SW 1271 (cell line): ENCODE measurements around the gene CPPED1.
"Not testable (repeated sequence)": the region's sequence is repeated elsewhere in the genome, so short reads cannot be mapped to it uniquely, and the experiment has no call there.

Experiments used
- DNase-seq, 2 experiments: peaks; one replicate each; lab custom pipeline; 2025; lab: John Stamatoyannopoulos, UW

The CPPED1 gene

DNA sequence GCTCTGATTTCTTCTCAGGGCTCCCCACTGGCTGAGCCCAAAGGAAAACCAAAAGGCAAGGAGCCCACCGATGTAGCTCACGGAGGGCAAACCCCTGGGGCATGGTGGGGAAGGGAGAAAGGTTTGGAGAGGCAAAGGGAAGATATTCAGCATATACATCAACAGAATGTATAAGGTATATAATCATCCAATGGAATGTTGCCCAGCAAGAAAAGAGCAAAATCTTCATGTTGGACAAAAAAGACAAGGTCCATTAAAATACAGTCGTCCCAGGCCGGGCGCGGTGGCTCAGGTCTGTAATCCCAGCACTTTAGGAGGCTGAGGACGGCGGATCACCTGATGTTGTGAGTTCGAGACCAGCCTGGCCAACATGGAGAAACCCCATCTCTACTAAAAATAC, 1.6 kb downstream of the CPPED1 start:
- DNase-seq: no peak

DNA sequence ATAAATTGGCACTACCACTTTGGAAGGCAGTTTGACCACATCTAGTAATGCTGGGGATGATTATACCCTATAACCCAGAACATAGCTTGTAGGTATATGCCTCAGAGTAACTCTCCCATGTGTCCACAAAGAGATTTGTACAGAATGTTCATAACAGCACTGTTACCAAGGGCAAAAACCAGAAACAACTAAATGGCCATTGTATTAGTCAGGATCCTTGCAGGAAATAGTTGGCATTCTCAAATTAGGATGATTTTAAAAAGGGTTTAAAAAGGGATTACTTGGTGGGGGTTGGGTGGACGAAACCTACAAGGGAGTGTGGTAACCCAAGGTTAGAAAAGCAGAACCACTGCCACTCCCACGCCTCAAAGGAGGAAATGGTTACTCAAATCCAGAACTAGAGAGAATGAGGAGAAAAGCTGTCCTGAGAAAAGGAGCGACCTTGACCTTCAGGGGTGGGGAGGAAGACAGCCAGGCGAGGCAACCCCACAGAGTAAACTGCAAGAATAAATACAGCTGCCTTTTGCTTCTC, 2.1 kb downstream of the CPPED1 start:
- DNase-seq: peak in 1 of 2 experiments; percentile 43

GRCh38 chr16:12800817-12801216, 2.9 kb downstream of the CPPED1 start:
- no peak for DNase-seq

DNA sequence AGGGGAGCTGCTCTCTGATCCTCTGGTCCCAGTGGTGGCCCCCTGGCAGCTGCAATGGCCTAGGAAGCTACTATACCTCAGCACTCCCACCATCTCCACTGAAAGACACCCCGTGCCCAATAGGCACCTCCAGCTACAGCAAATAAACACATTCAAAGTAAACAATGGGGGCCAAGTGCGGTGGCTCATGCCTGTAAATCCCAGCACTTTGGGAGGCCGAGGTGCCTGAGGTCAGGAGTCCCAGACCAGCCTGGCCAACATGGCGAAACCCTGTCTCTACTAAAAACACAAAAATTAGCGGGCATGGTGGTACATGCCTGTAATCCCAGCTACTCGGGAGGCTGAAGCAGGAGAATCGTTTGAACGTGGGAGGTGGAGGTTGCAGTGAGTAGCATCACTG, 3.7 kb downstream of the CPPED1 start:
- DNase-seq: not testable (repeated sequence)

- no peak for DNase-seq
Measured at GRCh38 chr16:12798846-12799245, 4.8 kb downstream of the CPPED1 start.

DNA sequence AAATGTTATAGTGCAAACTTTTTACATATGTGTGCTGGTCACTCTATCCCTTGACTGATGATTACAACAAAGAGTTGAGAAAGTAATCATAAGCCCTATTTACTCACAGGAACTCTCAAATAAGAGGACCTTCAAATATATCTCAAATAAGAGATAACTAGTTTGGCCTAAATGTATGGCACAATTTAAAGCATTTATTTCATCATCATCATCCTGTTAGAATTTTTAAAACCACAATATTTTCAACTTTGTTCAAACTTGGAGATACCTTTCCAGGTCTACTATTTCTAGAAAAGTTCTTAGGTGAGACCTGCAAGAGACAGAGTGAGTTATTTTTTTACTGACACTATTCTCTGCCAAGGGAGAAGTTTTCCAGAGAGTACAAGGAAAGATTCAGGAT, 5.5 kb downstream of the CPPED1 start:
- DNase-seq: no peak

GRCh38 chr16:12796498-12796897, 7.2 kb downstream of the CPPED1 start:
- DNase-seq: peak in 1 of 2 experiments; percentile 8

GRCh38 chr16:12794486-12795387, 8.9 kb downstream of the CPPED1 start:
- no peak for DNase-seq

GRCh38 chr16:12793865-12794240, 9.8 kb downstream of the CPPED1 start:
- no peak for DNase-seq

GRCh38 chr16:12793120-12793864, 10.4 kb downstream of the CPPED1 start:
- DNase-seq: no peak

DNA sequence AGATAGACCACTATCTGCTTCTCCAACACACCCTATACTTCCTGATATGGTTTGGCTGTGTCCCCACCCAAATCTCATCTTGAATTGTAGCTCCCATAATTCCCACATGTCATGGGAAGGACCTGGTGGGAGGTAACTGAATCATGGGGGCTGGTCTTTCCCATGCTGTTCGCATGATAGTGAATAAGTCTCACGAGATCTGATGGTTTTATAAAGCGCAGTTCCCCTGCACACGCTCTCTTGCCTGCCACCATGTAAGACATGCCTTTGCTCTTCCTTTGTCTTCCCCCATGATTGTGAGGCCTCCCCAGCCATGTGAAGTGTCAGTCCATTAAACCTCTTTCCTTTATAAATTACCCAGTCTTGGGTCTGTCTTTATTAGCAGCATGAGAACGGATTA, 11.2 kb downstream of the CPPED1 start:
- not testable (repeated sequence) for DNase-seq

DNA sequence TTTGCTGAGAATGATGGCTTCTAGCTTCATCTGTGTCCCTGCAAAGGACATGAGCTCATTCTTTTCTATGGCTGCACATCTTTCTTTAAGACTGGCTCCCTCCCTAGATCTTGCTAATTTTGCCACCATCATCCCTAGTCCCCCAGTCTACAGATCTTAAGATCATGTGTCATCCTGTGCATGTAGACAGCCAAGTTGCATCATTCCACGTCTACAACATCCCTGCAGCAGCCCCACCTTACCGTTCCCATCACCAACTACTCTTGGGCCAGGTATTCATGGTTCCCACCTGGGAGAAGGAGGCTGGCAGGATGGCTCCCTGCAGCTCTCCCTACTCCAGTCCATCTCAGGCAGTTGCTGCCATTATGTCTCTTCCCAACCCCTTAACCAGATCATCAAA, 12.3 kb downstream of the CPPED1 start:
- DNase-seq: no peak

GRCh38 chr16:12788758-12789157, 14.9 kb downstream of the CPPED1 start:
- no peak for DNase-seq

- no peak for DNase-seq
Measured at GRCh38 chr16:12786081-12786480, 17.6 kb downstream of the CPPED1 start.

GRCh38 chr16:12784076-12784475, 19.6 kb downstream of the CPPED1 start:
- no peak for DNase-seq

GRCh38 chr16:12781777-12782176, 21.9 kb downstream of the CPPED1 start:
- DNase-seq: no peak

DNA sequence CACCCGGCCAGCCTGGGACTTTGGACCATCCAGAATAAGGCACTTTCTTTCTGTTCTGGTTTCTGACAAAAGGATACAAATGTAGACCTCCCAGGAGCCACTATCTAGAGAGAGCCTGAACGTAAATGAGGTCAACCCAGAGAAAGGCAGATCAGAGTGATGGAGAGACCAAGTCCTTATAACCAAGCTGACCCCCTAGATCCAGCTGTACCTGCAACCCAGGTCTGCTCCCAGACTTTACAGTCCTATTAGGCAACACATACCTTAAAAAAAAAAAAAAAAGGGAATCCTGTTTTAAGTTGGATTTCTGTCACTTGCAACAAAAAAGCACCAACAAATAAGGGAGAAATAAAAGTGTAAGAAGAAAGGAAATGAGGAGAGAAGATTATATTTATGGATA, 23.2 kb downstream of the CPPED1 start:
- no peak for DNase-seq

DNA sequence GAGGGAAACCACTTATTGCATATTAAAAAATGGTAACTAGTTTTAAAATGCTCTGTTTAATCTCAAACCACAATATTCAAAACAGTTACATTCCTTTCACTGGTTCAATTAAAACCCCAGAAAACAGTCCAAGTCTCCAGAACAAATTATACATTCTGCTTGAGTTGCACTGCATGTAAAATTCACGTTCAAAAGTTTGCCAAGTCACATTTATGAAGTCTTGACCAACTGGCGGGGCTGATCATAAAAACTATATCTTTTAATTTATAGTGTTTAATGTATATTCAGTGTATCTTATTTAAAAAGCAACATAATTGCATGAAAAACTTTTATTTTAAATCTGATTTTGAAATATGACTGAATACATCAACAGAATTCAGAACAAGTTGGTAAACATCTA, 25.0 kb downstream of the CPPED1 start:
- DNase-seq: no peak

DNA sequence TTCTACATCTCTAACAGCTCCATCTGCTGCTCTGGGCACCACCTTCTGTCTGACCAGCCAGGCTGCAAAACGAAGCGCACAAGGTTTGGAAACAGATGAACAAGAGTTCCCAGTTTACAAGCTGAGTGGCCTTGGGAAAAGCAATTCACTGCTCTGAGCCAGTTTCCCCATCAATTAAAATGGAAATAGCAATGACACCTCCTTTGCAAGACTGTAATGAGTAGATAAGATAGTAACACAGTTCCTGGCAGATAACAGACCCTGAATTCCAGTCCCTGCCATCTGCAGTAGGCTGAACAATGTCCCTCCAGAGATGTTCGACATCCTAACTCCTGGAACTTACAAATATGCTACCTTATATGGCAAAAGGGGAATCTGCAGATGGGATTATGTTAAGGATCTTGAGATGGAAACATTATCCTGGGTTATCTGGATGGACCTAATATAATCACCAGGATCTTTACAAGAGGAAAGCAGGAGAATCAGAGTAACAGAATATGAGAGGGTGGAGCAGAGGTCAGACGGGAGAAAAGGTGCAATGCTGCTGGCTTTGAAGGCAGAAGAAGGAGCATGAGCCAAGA, 27.9 kb downstream of the CPPED1 start:
- no peak for DNase-seq

DNA sequence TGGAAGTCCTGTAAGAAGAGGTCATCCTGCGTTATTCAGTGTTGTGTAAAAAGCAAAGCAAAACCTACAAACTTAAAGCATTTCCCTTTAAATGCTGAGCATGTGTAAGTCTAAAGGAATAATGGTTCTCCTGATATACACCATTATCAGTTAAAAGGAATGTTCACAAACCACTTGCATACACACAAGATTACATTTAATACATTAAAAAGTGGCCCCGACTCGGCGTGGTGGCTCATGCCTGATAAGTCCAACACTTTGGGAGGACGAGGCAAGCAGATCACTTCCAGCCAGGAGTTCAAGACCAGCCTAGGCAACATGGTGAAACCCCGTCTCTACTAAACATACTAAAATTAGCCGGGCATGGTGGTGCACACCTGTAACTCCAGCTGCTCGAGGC, 30.5 kb downstream of the CPPED1 start:
- DNase-seq: no peak

DNA sequence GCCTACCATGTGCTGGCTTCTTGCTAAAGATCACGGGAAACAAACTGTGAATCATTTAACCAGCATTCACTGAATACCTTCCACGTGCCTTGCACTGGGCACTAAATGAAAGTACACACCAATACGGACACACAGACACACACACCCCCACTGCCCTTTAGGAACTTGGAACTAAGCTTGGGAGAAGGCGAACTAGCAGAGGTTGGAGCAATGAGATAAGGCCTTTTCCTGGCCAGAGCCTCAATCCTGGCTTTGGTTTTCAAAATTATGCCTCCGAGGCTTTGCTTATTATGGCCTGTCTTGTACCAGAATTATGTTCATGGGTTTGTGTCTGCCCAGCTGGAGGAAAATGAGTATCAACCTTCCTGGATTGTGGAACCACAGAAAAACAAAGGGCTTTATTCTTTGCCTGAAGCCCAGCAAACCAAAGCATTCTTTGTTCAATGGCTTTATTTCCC, 32.3 kb downstream of the CPPED1 start:
- no peak for DNase-seq

DNA sequence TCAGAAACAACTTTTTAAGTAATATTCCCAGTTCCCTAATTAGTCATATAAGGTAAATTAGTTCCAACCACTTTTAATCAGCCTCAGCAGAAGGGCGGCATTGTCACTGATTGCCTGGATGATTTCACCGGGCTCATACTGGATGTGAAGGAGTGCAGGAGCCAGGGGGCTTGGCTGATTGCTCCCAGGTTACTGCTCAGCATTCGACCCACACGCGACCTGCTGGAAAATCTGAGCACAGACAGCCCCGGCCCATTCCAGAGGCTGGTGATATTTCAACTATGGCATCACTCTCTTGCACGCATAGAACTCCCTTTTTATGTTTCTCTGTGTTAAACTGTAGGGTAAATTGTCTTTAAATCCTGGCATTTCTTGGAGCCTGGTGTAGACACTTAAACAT, 34.2 kb downstream of the CPPED1 start:
- DNase-seq: no peak

GRCh38 chr16:12767897-12768296, 35.8 kb downstream of the CPPED1 start:
- DNase-seq: no peak
